ENCODE data around the gene TSGA10IP. TPM values are rescaled to one million over a fixed set of nuclear protein-coding genes. Genes with fewer than 3 reads are reported as not detected.

TSGA10IP gene
- total and polyA plus RNA-seq, 2 donors (not counting 1 experiment from before 2014, with no cell fraction given) = not detected

GRCh38 chr11:65919141-65919572 is 26.1 kb upstream of the TSGA10IP start, which contains the start of gene DRAP1:
DRAP1 (plus strand) TSS chr11:65919426; CDS start chr11:65919502, 76 bp downstream.
- Histone ChIP-seq H3K79me2 (ENCODE audit: control insufficient read depth, insufficient read depth, low read length) (peaks cover 38% of the 10 kb centered on the region), H3K4me2 (replicated peaks; ENCODE audit: low read depth, low read length, poor library complexity, severe bottlenecking) (peak within 1 kb of the TSS; percentile 97), H3K9me3 (ENCODE audit: control extremely low read depth in 1 of 3, control insufficient read depth in 2 of 3, insufficient read depth in 1 of 3, low read length in 2 of 3) (no peaks in the 10 kb centered on the region), H3K27me3 (replicated peaks in 1 of 4; ENCODE audit: control extremely low read depth in 1 of 4, control insufficient read depth in 3 of 4, insufficient read depth in 4 of 4, low read length in 3 of 4) (no peaks in the 10 kb centered on the region), H3K36me3 (replicated peaks in 1 of 2; ENCODE audit: control extremely low read depth in 1 of 2, control insufficient read depth in 1 of 2, extremely low read depth in 1 of 2, insufficient read depth in 2 of 2, low read length in 1 of 2) (peaks cover 6 to 20% of the 10 kb centered on the region in 2 experiments), H4K20me1 (ENCODE audit: control insufficient read depth, insufficient read depth, low read length, poor library complexity, severe bottlenecking) (peaks cover 4% of the 10 kb centered on the region), H2AFZ (ENCODE audit: insufficient read depth, low read depth, low read length, poor library complexity, severe bottlenecking) (peak within 1 kb of the TSS; percentile 81), H3K4me3 (ENCODE audit: control extremely low read depth in 1 of 5, extremely low read depth in 1 of 5, insufficient read depth in 1 of 5, low read depth in 2 of 5, low read length in 4 of 5) (peak within 1 kb of the TSS; percentile 83 to 99 (median 93)), H3K27ac (ENCODE audit: low read length in 2 of 2) (peak within 1 kb of the TSS; percentile 66 to 85), H3K9ac (ENCODE audit: low read length) (peak within 1 kb of the TSS; percentile 96), H3K4me1 (ENCODE audit: control insufficient read depth in 2 of 2, insufficient read depth in 2 of 2, low read length in 2 of 2) (peaks cover 19 to 50% of the 10 kb centered on the region in 2 donors)
- peaks cover 44% of the 10 kb centered on the region for H3K4me1 Mint-ChIP-seq
- ChIA-PET CTCF (interaction anchor here (1.3 to 2.1 kb wide), 5 partner anchors 29 to 73 kb away, joined by 4 to 15 read pairs (median 4); partner anchors contain the start of genes CCDC85B and FIBP), POLR2A (interaction anchor here (0.5 to 2.5 kb wide), 6 partner anchors 22 to 60 kb away, joined by 3 to 13 read pairs (median 5); partner anchors contain the start of genes CCDC85B and FIBP)
- peak within 1 kb of the TSS; percentile 89 for H3K27ac Mint-ChIP-seq
- WGBS (ENCODE audit: insufficient coverage) = under 1% methylated on average over 59 of the region's 59 CpGs
- H3K27me3 Mint-ChIP-seq = no peaks in the 10 kb centered on the region
- DNase-seq = peak; percentile 98
- TF ChIP-seq EZH2 (IDR thresholded peaks at IDR 0.05; ENCODE audit: borderline replicate concordance, insufficient read depth, low read depth, low read length, poor library complexity, severe bottlenecking) = no peak
- no peak for TF ChIP-seq CTCF (IDR thresholded peaks at IDR 0.05)
- peak within 1 kb of the TSS; percentile 95 for H3K4me3 Mint-ChIP-seq
- intact Hi-C loops (cut with micrococcal nuclease) = loop anchor here (1.0 to 2.0 kb wide), 7 partner anchors 9 to 257 kb away; partner anchors contain the start of genes BANF1, CFL1, EIF1AD and FIBP
- H3K9me3 Mint-ChIP-seq (ENCODE audit: insufficient read depth) = no peaks in the 10 kb centered on the region
- ATAC-seq (ENCODE audit: low read depth) = peak; percentile 87

Measured in B cell (primary cell).